K562 (cell line): ENCODE measurements around the gene IDUA. TPM values are rescaled to one million over a fixed set of nuclear protein-coding genes. Genes with fewer than 3 reads are reported as not detected.

Source experiments
- ATAC-seq: fragments of 200-7000 bp; cut with Tn5 transposase; 3 replicates; pipeline ENCODE4 v1.9.1; 2020; ENCODE audit warnings: moderate library complexity
- BruUV-seq: library from RNA; stranded (reverse); fragments of 400-500 nt; replicated peaks from 2 replicates; lab custom pipeline; 2021; lab: Mats Ljungman, UMichigan
- CTCF ChIA-PET: fragments of 300-600 bp; formaldehyde crosslinking; extraction: SDS; loops from one replicate; lab custom pipeline; 2021; ENCODE audit warnings: low intra/inter-chr PET ratio; lab: Yijun Ruan, JAX
- POLR2A ChIA-PET: fragments of 300-600, 350-650 bp; sonication (Branson Sonifier 250); formaldehyde crosslinking; extraction: SDS; loops from one replicate; lab custom pipeline; 2021; ENCODE audit warnings: antibody characterized with exemption, inconsistent platforms; lab: Yijun Ruan, JAX
- DNase-seq, 4 experiments: peaks; one replicate each; pipeline versions ENCODE4 v3.0.0 to v3.0.0-alpha.2; 2011 to 2018; ENCODE audit warnings: low spot score in 3 of 4, mixed read lengths in 3 of 4; ENCODE audit errors: extremely low read depth in 1 of 4
- FAIRE-seq: peaks from 2 replicates; lab custom pipeline; 2011; peaks lifted over from hg19 to GRCh38; lab: Jason Lieb, UNC
- H2AFZ ChIP-seq: 2 replicates; pipeline ENCODE4 v1.6.0; 2011; ENCODE audit warnings: low read depth, low read length, control low read depth, inconsistent platforms
- H3K27ac ChIP-seq: fragments of 200-600 bp; 3 replicates; pipeline ENCODE4 v1.8.0; 2011; ENCODE audit warnings: low read depth, mild to moderate bottlenecking, control low read depth, inconsistent platforms, low read length, moderate library complexity, mixed read lengths; ENCODE audit errors: extremely low read depth
- H3K27me3 ChIP-seq, 2 experiments: fragments of 300-600 bp in 1 of 2; 2 replicates in 1 of 2; 3 replicates in 1 of 2; pipeline versions ENCODE4 v1.6.0 to v1.8.0; 2011; ENCODE audit warnings: inconsistent platforms in 2 of 2, low read length in 2 of 2, mild to moderate bottlenecking in 1 of 2, mixed read lengths in 1 of 2, moderate library complexity in 1 of 2; ENCODE audit not compliant: control insufficient read depth in 2 of 2, insufficient read depth in 2 of 2
- H3K36me3 ChIP-seq: fragments of 300-600 bp; 3 replicates; pipeline ENCODE4 v1.8.0; 2011; ENCODE audit warnings: mild to moderate bottlenecking, low read length, inconsistent platforms; ENCODE audit not compliant: control insufficient read depth, insufficient read depth
- H3K4me1 ChIP-seq, 2 experiments: fragments of 200-600 bp in 1 of 2; replicated peaks in 1 of 2; 2 replicates in 1 of 2; 3 replicates in 1 of 2; pipeline versions ENCODE4 v1.5.1 to v1.8.0; 2011; ENCODE audit warnings: inconsistent platforms in 2 of 2, low read length in 2 of 2, mild to moderate bottlenecking in 1 of 2, mixed read lengths in 1 of 2, moderate library complexity in 1 of 2; ENCODE audit not compliant: control insufficient read depth in 2 of 2, insufficient read depth in 2 of 2
- H3K4me2 ChIP-seq: 2 replicates; pipeline ENCODE4 v1.6.1; 2011; ENCODE audit warnings: low read length, control low read depth, inconsistent platforms, mixed read lengths; ENCODE audit not compliant: insufficient read depth
- H3K4me3 ChIP-seq: fragments of 200-600 bp; sonication (generic), shearing (Covaris generic); 2 replicates; pipeline ENCODE4 v1.5.1; 2016; ENCODE audit warnings: control low read depth, inconsistent platforms
- H3K79me2 ChIP-seq: fragments of 200-600 bp; 3 replicates; pipeline ENCODE4 v1.8.0; 2011; ENCODE audit warnings: low read length, inconsistent platforms; ENCODE audit not compliant: control insufficient read depth, insufficient read depth
- H3K9ac ChIP-seq, 2 experiments: 2 replicates each; pipeline versions ENCODE4 v1.6.0 to v1.6.1; 2011; ENCODE audit warnings: low read depth in 2 of 2, low read length in 2 of 2, control low read depth in 1 of 2, inconsistent platforms in 1 of 2, mild to moderate bottlenecking in 1 of 2, mixed read lengths in 1 of 2; ENCODE audit not compliant: insufficient read depth in 1 of 2
- H3K9me1 ChIP-seq: one replicate; pipeline ENCODE4 v1.6.0; 2011; ENCODE audit warnings: inconsistent platforms, mild to moderate bottlenecking, low read length, moderate library complexity; ENCODE audit not compliant: control insufficient read depth, insufficient read depth
- H3K9me3 ChIP-seq: replicated peaks from 2 replicates; pipeline ENCODE4 v1.5.1; 2011; ENCODE audit warnings: low read depth, low read length, inconsistent platforms; ENCODE audit not compliant: control insufficient read depth, insufficient read depth
- H4K20me1 ChIP-seq: replicated peaks from 2 replicates; pipeline ENCODE4 v1.6.1; 2011; ENCODE audit warnings: low read length, inconsistent platforms, mixed read lengths; ENCODE audit not compliant: control insufficient read depth, insufficient read depth
- PCBP1 ChIP-seq: fragments of 200-400 bp; formaldehyde crosslinking; IDR thresholded peaks from 2 replicates; pipeline ENCODE4 v1.6.1; 2018; ENCODE audit warnings: mild to moderate bottlenecking, low read depth, low read length; ENCODE audit not compliant: poor library complexity, severe bottlenecking
- PHF8 ChIP-seq: fragments of 200-600 bp; sonication (generic); IDR thresholded peaks from 2 replicates; pipeline ENCODE4 v1.6.1; 2012; ENCODE audit warnings: mixed run types, mild to moderate bottlenecking, inconsistent platforms, low read length, moderate library complexity, borderline replicate concordance
- POLR2G ChIP-seq: fragments of 200-400 bp; formaldehyde crosslinking; IDR thresholded peaks from 2 replicates; pipeline ENCODE4 v1.6.1; 2017; ENCODE audit warnings: low read depth, mild to moderate bottlenecking, antibody characterized with exemption, low read length, moderate library complexity
- ZNF583 ChIP-seq: fragments of 250-450 bp; sonication (Bioruptor Pico); IDR thresholded peaks from 2 replicates; pipeline ENCODE4 v1.4.0; 2020
- WGBS: fragments of 100-300 bp; shearing (Covaris generic); methylation state at CpG from one replicate; pipeline ENCODE4 v1.1.6; 2016; ENCODE audit warnings: low coverage, mixed read lengths; ENCODE audit not compliant: insufficient coverage; ENCODE audit errors: missing lambda C conversion rate; 5-methylcytosine and 5-hydroxymethylcytosine counted together
- in situ Hi-C: fragments of 300-500 bp; cut with MboI; formaldehyde crosslinking; loops from 4 replicates; pipeline ENCODE4 v1.15.0; 2018; ENCODE audit warnings: inconsistent platforms, mixed read lengths
- intact Hi-C: fragments of 100-400 bp; cut with micrococcal nuclease; formaldehyde crosslinking; loops from 2 replicates; pipeline ENCODE4 v1.14.2; 2022
- polyA plus RNA-seq, 8 experiments: library from polyadenylated mRNA; depleted of rRNA in 4 of 8; stranded (reverse) in 5 of 8; unstranded in 3 of 8; fragments of >200 nt; fragmentation: Nextera tagmentation in 2 of 8; fragmentation: Illumina TruSeq in 1 of 8; extraction: Ambion mirVana in 2 of 8; extraction: Trizol in 1 of 8; gene quantifications; 2 replicates each; pipeline versions ENCODE4 v1.2.1 to v1.2.3, GENCODE V29; 2011 to 2014; ENCODE audit warnings: inconsistent platforms in 1 of 8, missing spikeins in 1 of 8
- total RNA-seq, 7 experiments: library from RNA; depleted of rRNA in 6 of 7; stranded (reverse); fragments of >200 nt in 6 of 7; fragmentation: Illumina TruSeq in 2 of 7; extraction: Trizol in 2 of 7; gene quantifications; 2 replicates each; pipeline versions ENCODE4 v1.2.1 to v1.2.3, GENCODE V29; 2011 to 2021; ENCODE audit warnings: low replicate concordance in 1 of 7
- TF ChIP-seq, protein P1 (sequence below): sonication (generic); formaldehyde crosslinking; IDR thresholded peaks from 2 replicates; pipeline ENCODE4 v1.8.1; 2023; ENCODE audit warnings: mild to moderate bottlenecking, missing genetic modification reagents

Gene IDUA
- total and polyA plus RNA-seq, 9 of the 15 experiments (the other 6 are each of a cell fraction or from before 2014, with no cell fraction given): 0.04 to 16.1 (median 1.2) TPM

DNA sequence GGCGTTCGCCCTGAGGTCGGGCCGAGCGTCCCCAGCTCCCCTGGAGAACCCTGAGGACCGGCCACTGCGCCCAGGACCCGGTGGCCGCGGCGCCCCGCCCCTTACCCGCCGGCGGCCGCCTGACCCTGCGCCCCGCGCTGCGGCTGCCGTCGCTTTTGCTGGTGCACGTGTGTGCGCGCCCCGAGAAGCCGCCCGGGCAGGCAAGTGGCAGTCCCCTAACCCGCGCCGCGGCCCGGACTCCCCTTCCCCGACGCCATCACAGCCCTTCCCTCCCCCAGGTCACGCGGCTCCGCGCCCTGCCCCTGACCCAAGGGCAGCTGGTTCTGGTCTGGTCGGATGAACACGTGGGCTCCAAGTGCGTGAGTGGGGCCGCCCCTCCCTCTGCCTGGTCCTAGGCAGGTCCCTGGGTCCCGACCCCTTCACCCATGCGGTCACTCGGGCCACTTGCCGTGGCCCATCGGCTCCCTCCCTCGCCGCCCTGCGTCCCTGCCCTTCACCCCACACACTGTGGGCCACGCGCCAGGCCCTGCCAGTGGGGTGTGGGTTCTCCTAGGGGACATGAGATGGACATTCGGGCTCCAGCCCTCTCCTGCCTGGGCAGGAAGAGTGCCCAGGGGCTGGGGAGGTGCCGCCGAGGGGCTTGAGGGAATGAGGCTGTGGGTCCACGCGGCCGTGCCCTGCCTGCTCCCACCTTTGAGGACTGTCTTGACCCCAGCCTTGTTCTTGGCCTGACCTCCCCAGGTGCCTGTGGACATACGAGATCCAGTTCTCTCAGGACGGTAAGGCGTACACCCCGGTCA lies 16.6 kb downstream of the IDUA start:
- Histone ChIP-seq H3K36me3 (no peaks in the 10 kb centered on the region), H3K27ac (no peak overlapping the region), H4K20me1 (no peaks in the 10 kb centered on the region), H3K9me1 (no peaks in the 10 kb centered on the region), H3K4me2 (no peak overlapping the region), H3K4me1 (peaks cover 0 to 35% of the 10 kb centered on the region in 2 experiments; a peak in 2 of 5 replicates), H3K9ac (no peak overlapping the region; a peak in 1 of 4 replicates), H3K79me2 (no peaks in the 10 kb centered on the region), H2AFZ (no peak overlapping the region), H3K27me3 (no peaks in the 10 kb centered on the region), H3K4me3 (no peak overlapping the region), H3K9me3 (no peaks in the 10 kb centered on the region)
- DNase-seq (no peak), FAIRE-seq (no peak), ATAC-seq (no peak)
- in situ Hi-C loops (no loop called here), intact Hi-C loops (no loop called here)
- 88% methylated on average over 17 of the region's 63 CpGs for WGBS
- ChIA-PET CTCF (no interaction called here), POLR2A (interaction anchor here (1.2 kb wide), 1 partner anchor 11 kb away, joined by 4 read pairs; no protein-coding TSS in a partner anchor)
- TF ChIP-seq PHF8 (no peak), PCBP1 (peak; percentile 70), POLR2G (peak; percentile 45; the same call in 1 of the 2 replicates), ZNF583 (CRISPR knock-in tag) (no peak)
- TF ChIP-seq, protein P1, sequence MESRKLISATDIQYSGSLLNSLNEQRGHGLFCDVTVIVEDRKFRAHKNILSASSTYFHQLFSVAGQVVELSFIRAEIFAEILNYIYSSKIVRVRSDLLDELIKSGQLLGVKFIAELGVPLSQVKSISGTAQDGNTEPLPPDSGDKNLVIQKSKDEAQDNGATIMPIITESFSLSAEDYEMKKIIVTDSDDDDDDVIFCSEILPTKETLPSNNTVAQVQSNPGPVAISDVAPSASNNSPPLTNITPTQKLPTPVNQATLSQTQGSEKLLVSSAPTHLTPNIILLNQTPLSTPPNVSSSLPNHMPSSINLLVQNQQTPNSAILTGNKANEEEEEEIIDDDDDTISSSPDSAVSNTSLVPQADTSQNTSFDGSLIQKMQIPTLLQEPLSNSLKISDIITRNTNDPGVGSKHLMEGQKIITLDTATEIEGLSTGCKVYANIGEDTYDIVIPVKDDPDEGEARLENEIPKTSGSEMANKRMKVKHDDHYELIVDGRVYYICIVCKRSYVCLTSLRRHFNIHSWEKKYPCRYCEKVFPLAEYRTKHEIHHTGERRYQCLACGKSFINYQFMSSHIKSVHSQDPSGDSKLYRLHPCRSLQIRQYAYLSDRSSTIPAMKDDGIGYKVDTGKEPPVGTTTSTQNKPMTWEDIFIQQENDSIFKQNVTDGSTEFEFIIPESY (CRISPR knock-in tag): peak; percentile 83
- no TSS peak for BruUV-seq
